Epithelial cell of esophagus (primary cell): Measurements from ENCODE around the gene HNRNPA2B1.
"Not testable (repeated sequence)": the region's sequence is repeated elsewhere in the genome, so short reads cannot be mapped to it uniquely, and the experiment has no call there.

Experiments used
- DNase-seq: peaks from one replicate; pipeline ENCODE4 v3.0.0; 2010; ENCODE audit warnings: low read depth
- H3K4me3 ChIP-seq: 2 replicates; pipeline ENCODE4 v1.5.1; 2011; ENCODE audit warnings: mild to moderate bottlenecking, low read length, control low read depth
- TF ChIP-seq, protein P1 (sequence below): IDR thresholded peaks from 2 replicates; pipeline ENCODE4 v1.5.1; 2011; ENCODE audit warnings: low read depth, mild to moderate bottlenecking, low read length, control low read depth, inconsistent platforms; ENCODE audit not compliant: insufficient read depth; ENCODE audit errors: missing control alignments

Gene HNRNPA2B1

DNA sequence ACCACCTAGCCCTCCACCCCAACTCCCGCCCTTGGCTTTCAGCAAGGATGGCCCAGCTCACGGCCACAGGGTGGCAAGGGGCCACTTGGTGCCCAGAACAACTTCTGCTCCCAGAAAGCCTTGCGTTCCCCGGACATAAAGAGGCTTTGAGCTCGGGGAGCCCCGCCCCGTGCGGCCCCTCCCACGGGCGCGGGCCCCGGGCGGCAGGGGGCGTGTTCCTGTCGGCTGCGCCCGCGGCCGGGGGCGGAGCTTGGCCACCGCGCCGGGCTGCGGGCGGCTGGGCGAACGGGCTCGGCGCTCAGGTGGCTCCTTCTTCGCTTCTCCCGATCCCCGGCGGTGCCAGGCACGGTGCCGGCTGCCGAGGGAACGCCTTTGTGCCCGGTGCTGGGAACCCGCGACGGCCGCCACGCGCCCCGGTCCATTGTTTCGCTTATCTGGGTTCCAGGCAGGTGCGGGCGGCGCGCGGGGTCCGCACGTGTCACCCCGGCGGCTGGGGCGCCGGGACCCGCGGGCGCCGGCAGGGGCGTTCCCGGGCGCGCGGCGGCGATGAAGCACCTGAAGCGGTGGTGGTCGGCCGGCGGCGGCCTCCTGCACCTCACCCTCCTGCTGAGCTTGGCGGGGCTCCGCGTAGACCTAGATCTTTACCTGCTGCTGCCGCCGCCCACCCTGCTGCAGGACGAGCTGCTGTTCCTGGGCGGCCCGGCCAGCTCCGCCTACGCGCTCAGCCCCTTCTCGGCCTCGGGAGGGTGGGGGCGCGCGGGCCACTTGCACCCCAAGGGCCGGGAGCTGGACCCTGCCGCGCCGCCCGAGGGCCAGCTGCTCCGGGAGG, 48.4 kb downstream of the HNRNPA2B1 start, which contains the start of gene NFE2L3:
NFE2L3 (plus strand) TSS at position 246 of the 829 bp plus-strand sequence; CDS start at position 547, 301 bp downstream.
- H3K4me3 ChIP-seq = peak within 1 kb of the TSS; percentile 40
- TF ChIP-seq, protein P1, sequence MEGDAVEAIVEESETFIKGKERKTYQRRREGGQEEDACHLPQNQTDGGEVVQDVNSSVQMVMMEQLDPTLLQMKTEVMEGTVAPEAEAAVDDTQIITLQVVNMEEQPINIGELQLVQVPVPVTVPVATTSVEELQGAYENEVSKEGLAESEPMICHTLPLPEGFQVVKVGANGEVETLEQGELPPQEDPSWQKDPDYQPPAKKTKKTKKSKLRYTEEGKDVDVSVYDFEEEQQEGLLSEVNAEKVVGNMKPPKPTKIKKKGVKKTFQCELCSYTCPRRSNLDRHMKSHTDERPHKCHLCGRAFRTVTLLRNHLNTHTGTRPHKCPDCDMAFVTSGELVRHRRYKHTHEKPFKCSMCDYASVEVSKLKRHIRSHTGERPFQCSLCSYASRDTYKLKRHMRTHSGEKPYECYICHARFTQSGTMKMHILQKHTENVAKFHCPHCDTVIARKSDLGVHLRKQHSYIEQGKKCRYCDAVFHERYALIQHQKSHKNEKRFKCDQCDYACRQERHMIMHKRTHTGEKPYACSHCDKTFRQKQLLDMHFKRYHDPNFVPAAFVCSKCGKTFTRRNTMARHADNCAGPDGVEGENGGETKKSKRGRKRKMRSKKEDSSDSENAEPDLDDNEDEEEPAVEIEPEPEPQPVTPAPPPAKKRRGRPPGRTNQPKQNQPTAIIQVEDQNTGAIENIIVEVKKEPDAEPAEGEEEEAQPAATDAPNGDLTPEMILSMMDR = no peak
- DNase-seq = peak; percentile 63

DNA sequence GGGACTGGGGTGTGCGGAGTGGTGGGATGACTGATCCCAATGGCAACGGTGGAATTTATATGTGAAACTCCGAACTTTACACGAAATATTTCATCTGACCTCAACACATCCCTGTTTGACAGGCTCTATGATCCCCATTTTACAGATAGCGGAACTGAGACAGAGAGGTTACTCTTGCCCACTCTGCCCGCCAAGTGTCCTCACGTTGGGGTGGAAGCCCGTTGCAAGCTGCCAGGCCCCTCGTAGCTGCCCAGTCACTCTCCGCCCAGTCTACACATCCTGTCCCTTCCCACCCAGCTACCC, 48.9 kb downstream of the HNRNPA2B1 start:
- peak overlapping the region; percentile 32 for H3K4me3 ChIP-seq
- TF ChIP-seq, protein P1 = no peak
- no peak for DNase-seq

DNA sequence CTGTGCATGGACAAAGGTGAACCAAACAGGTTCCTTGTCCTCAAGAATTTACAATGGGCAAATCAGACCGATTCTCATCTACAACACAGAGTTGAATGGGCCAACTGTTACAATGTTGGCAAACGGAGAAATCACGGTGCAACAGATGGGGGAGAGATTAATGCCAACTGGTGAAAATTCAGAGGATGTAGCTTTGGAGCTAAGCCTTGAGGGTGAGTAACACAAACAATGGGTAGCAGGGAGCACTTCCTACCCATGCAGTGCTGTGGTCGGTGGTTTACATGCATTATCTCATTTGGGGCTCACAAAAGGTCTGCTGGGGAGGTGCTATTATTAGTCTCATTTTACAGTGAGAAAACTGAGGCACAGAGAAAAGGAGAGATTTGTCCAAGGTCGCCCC, 49.5 kb downstream of the HNRNPA2B1 start:
- H3K4me3 ChIP-seq = no peak overlapping the region

DNA sequence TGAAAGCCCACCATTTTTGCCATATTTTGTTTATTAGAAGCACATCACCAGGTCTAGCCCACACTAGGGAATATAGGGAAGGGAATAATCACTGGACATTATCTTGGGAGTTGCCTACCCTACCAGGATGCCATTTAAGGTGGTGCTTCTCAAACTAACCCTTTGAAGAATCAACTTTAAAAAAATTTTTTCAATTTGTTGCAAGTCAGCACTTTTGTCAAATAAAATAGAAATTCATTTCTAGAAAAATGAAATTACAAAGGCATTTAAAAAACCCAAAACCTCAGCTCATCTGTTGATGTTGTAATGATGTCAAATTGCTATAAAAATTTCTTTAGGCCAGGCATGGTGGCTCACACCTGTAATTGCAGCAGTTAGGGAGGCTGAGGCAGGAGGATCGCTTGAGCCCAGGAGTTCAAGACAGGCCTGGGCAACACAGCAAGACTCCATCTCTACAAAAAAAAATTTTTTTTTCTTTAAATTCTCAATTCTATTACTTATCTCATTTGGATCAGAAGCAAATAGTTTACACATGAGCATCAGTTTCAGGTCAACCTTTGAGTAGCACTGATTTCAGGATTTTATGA, 51.1 kb downstream of the HNRNPA2B1 start:
- TF ChIP-seq, protein P1 = no peak
- DNase-seq = no peak

More for the DNA sequence above, 49.5 kb downstream of the HNRNPA2B1 start:
- TF ChIP-seq, protein P1 = no peak
- no peak for DNase-seq

DNA sequence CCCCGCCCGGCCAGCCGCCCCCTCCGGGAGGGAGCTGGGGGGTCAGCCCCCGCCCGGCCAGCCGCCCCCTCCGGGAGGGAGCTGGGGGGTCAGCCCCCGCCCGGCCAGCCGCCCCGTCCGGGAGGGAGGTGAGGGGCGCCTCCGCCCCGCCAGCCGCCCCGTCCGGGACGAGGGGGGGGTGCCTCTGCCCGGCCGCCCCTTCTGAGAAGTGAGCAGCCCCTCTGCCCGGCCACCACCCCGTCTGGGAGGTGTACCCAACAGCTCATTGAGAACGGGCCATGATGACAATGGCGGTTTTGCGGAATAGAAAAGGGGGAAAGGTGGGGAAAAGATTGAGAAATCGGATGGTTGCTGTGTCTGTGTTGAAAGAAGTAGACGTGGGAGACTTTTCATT, 52.2 kb downstream of the HNRNPA2B1 start:
- DNase-seq = not testable (repeated sequence)

More for the DNA sequence above, 51.1 kb downstream of the HNRNPA2B1 start:
- H3K4me3 ChIP-seq = no peak overlapping the region

DNA sequence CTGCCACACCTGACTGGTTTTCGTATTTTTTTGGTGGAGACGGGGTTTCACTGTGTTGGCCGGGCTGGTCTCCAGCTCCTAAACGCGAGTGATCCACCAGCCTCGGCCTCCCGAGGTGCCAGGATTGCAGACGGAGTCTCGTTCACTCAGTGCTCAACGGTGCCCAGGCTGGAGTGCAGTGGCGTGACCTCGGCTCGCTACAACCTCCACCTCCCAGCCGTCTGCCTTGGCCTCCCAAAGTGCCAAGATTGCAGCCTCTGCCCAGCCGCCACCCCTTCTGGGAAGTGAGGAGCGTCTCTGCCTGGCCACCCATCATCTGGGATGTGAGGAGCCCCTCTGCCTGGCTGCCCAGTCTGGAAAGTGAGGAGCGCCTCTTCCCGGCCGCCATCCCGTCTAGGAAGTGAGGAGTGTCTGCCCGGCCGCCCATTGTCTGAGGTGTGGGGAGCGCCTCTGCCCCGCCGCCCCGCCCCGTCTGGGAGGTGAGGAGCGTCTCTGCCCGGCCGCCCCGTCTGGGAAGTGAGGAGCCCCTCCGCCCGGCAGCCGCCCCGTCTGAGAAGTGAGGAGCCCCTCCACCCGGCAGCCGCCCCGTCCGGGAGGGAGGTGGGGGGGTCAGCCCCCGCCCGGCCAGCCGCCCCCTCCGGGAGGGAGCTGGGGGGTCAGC, 52.8 kb downstream of the HNRNPA2B1 start:
- not testable (repeated sequence) for DNase-seq, H3K4me3 ChIP-seq

More for the DNA sequence above, 52.2 kb downstream of the HNRNPA2B1 start:
- not testable (repeated sequence) for H3K4me3 ChIP-seq

DNA sequence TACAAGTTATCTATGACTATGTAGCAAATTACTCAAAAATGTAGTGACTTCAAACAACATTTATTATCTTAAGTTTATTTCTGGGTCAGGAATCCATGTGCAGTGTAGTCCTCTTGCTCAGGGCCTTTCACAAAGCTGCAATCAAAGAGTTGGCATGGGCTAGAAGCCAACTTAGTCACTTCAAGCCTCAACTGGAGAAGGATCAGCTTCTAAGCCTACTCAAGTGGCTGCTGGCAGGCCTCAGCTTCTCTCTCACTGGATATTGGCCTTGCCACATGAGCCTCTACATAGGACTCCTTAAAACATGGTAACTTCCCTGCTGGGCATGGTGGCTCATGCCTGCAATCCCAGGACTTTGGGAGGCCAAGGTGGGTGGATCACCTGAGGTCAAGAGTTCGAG, 53.5 kb downstream of the HNRNPA2B1 start:
- H3K4me3 ChIP-seq = no peak overlapping the region
- TF ChIP-seq, protein P1 = no peak
- peak; percentile 66 for DNase-seq

DNA sequence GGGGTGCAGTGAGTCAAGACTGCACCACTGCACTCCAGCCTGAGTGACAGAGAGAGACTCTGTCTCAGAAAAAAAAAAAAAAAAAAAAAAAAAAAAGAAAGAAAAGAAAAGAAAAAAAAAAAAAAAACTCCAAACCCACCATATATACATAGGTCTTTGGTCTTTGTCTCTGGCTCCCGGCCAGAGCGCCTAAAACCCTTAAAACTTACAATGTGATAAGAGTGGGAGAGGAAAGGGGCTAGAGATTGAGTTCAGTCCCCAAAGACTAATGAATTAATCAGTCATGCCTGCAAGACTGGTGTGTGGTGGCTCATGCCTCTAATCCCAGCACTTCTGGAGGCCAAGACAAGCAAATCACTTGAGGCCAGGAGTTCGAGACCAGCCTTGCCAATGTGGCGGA, 55.3 kb downstream of the HNRNPA2B1 start:
- H3K4me3 ChIP-seq = no peak overlapping the region
- no peak for DNase-seq
- TF ChIP-seq, protein P1 = no peak
